Measurements from ENCODE around the gene SPTBN4.

DNA sequence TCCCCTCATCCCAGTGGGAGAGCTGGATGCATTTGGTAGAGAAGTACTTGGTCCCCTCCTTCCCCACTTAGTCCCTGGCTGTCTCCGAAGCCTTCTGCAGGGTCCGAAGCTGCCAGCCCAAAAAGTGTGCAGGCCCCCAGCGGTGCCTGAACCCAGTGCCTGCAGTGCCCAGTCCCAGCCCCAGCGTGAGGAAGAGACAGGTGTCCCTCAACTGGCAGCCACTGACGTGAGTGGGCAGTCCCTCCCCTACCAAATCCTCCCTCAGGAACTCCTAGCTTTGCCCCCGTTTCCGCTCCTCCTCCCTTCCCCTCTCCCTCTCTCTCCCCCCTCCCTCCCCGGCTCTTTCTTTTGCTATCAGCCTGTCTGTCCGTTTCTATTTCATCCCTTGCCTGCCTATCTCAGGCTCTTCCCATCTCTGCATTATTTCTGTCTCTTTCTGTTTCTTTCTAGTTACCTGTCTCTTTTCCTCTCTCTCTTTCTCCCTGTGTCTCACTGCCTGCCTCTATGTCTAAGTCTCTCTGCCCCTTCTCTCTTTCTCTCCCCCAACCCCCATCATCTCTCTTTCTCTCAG lies 132.6 kb downstream of the SPTBN4 start:
- TF ChIP-seq CTCF (IDR thresholded peaks at IDR 0.05), result no peak
- TF ChIP-seq EP300 (IDR thresholded peaks at IDR 0.05), result no peak
- TF ChIP-seq POLR2AphosphoS5 (IDR thresholded peaks at IDR 0.05), result no peak
- TF ChIP-seq POLR2A (IDR thresholded peaks at IDR 0.05), result no peak
